ENCODE results near the gene KIAA1217.
A peak's percentile ranks its signal among the peaks of the same experiment; 100 is the strongest.

KIAA1217 gene

DNA sequence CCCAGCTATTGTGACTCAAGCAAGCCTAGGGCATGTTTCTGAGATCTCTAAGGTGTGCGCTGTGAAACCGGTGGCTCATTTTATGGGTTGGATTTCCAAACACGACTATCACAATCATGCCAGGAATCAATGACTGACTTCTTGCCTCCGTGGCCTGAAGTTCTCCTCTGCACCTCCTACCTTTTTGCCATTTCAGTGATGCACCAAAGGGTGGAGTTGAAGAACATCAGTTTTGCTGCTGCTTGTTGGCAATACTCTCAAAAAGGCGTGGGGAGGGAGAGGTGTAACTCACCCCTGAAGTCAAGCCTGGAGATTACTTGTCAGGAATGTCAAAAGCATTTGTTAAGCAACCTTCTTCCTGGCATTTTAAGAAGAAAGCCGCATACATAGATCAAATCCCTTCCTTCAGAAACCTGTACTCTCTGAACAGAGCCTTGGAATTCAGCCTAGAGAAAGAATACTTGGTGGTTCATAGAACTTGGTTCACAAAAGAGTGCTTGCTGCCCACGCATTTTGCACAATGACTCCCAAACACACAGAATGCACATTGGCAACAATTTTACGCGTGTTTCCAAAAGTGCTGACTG is 41.0 kb downstream of the KIAA1217 start:
- DNase-seq, result no peak

GRCh38 chr10:24251547-24251946 is 42.6 kb downstream of the KIAA1217 start:
- DNase-seq, result no peak

- DNase-seq, result no peak
These were observed 45.2 kb downstream of the KIAA1217 start for GRCh38 chr10:24254180-24254579.

- DNase-seq, result no peak
These were observed 46.4 kb downstream of the KIAA1217 start for GRCh38 chr10:24255115-24255880.

GRCh38 chr10:24255881-24256311 is 47.0 kb downstream of the KIAA1217 start:
- peak; percentile 6 for DNase-seq

DNA sequence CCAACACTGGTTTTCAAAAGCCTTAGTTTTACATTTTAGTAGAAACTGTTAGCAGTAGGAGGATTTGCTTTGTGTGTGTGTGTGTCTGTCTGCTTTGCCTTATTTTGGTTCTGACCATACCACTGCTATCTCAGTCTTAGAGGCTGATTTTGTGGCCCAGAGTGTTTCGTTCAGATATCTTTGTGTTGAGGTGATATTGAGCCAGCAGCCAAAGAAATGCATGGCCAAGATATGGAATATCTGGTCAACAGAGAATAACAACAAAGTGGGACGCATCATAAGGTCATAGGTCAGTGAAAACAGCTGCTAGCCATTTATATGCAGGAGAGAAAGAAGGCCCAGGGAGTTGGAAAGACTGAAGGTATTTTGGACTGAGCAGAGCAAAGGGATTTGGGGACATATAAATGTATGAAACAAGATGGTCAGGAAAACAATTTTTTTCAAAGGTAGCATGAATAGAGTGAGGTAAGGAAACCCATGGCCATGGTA is 47.7 kb downstream of the KIAA1217 start:
- no peak for DNase-seq

GRCh38 chr10:24257588-24257987 is 48.6 kb downstream of the KIAA1217 start:
- no peak for DNase-seq

- DNase-seq, result no peak
These were observed 50.6 kb downstream of the KIAA1217 start for GRCh38 chr10:24259365-24260130.

DNA sequence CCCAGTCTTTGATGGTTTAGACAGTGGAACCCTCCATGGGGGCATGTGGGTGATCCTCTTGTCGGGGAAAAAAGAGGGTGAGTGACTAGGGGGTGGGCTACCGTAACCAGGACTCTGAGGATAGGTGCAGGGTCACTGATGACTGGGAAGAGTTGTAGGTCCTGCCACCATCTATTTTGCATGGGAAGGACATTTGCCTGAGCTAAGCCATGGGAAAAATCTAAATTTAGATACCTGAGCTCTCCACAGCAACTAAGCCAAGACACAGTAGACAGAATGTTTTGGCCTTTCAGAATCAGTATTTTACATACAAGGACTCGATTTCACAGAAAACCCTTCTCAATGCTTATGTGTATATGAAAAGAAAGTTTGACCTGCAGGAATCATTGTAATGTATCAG is 52.7 kb downstream of the KIAA1217 start:
- DNase-seq, result no peak

DNA sequence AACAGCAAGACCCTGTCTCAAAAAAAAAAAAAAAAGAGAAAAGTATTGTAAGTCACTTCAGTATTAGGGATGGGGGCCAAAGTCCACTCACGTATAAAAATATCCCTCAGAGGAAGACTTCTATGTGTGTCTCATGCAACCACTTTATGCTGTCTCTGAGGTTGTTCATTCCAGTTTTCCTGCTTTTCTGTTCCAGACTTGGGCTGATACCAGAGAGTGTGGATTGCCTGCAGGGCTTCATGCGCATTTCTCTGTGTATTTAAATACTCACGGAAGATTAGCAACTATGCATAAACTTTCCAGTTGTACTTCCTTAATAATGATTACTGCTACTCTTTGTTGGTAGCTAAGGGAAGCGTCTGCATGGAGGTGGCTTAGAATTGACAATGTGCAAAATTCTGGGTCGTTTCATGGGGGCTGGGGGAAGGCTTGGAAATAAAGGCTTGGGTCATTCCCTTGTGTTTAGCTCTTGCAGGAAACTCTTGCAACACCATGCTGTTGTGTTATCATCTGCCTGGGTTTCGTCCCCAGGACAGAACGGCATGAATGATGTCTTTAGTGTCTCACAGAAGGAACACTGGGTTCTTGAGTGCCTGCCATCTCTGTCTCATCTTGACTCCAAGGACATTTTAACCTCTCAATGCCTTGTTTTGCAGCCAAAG is 54.1 kb downstream of the KIAA1217 start:
- DNase-seq, result no peak

GRCh38 chr10:24269476-24269875 is 60.5 kb downstream of the KIAA1217 start:
- no peak for DNase-seq

- DNase-seq, result no peak
These were observed 63.4 kb downstream of the KIAA1217 start for GRCh38 chr10:24272374-24272773.

DNA sequence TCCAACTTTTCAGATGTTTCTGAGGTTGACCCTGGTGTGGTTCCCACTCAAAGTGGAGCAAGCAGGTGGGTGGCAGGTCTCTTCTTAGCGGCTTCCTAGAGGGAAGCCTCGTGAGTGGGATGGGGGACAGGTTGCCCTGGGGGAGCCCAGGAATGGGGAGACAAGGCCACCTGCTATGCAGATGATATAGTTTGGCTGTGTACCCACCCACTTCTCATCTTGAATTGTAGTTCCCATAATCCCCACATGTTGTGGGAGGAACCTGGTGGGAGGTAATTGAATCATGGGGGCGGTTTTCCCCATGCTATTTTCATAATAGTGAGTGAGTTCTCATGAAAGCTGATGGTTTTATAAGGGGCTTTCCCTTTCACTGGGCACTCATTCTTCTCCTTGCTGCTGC is 68.3 kb downstream of the KIAA1217 start:
- no peak for DNase-seq

DNA sequence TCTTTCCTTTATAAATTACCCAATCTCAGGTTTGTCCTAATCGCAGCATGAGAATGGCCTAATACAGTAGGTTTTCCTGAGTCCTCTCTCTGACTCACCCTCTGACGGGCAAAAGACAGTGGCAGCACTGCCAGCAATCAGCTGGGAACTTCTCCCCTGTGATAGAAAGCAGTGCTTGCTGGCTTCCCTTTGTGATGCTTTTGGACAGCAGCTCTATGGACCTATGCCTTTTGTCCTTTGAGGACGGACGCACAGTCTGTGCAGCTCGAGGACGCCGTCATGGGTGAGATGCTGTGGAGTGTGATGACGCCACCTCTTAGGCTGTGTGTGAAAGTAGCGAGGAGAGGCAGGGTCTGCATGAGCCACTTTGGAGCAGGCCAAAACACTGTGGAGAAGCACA is 68.8 kb downstream of the KIAA1217 start:
- DNase-seq, result no peak

DNA sequence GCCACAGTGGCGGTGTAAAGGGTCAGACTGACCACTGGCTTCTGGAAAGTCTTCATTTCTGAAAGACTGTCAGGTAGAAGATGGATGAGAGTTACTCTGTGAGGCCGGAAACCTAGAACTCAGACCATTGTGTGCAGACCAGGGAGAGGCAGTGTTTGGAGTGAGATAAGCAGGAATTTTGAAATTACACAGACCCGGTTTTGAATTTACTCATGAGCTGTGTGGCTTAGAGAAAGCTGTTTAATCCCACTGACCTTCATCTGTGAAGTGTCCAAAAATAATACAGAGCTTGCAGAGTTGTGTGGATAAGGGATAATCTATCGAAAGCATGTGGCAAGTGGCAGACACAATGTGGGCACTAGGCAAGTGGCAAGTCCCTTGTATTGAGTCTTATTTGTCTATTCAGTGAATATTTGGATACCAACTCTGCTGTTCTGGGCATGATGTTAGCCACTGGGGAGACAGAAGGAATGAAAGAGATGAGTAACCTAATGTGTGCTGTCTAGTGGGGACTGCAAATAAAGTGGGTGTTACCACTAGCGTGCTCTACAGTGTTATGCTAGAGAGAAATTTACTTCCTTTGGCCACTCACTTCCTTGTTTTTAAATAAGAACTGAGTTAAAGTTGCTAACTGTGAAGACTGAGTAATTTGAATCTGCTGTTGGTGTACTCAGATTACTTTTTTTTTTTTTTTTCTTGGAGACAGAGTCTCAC is 69.4 kb downstream of the KIAA1217 start:
- no peak for DNase-seq

- no peak for DNase-seq
These were observed 70.2 kb downstream of the KIAA1217 start for GRCh38 chr10:24279166-24279565.

- DNase-seq, result no peak
These were observed 78.7 kb downstream of the KIAA1217 start for GRCh38 chr10:24287559-24288195.

DNA sequence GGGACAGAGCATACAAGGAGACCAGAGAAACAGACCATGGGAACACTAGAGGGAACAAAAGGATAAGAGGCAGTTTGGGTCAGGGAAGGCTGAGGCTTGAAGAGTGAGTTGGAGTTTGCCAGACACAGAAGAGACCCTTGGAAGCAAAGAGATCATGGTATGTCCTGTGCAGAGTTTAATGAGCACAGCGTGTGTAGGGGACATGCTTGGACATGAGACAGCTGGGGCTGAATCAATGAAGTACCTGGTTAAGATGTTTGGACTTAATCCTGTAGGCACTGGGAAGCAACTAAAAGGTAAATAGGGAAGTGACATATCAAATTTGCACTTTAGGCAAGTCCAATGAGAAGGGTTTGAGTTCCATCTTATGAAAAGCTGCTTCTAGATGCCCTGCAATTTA is 79.6 kb downstream of the KIAA1217 start:
- DNase-seq, result no peak

- DNase-seq, result no peak
These were observed 80.3 kb downstream of the KIAA1217 start for GRCh38 chr10:24289235-24289634.

DNA sequence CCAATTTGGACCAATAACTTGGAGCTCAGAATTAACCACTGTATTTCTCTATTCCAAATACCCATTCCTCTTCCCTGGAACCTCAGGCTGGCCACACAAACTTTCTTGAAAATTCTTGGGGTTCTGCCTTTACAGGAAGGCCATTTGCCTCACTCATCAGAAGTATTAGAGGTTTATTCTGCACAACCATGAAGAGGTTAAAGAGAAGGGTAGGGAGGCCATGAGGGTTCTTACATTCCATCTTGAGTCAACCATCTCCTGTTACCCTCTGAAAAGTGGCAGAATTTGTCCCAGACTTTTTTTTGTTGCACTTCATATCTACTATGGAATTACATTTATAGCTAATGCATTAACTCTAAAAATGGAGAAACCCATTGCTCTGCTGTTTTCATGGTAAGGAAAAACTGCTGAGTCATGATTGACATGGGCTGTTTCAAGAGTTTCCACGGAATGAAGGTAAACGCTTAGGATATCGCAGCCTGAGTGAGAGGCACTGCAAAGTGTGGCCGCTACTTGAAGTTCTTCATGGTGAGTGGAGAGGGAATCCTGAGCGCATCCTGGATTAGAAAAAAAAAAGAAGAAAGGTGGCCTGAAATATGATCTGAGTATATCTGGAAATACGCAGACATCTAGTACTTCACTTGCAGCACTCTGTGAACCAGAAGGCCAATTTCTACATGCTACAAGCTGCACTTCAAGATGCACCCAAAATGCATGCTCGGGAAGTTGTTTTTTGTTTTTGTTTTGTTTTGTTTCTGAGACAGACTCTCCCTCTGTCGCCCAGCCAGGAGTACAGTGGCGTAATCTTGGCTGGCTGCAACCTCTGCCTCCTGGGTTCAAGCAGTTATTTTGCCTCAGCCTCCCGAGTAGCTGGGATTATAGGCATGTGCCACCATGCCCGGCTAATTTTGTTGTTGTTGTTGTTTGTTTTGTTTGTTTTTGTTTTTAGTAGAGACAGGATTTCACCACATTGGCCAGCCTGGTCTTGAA is 83.7 kb downstream of the KIAA1217 start:
- DNase-seq, result no peak
